RWPE1 (cell line): ENCODE results near the gene MYO9B.

Source experiments
- CTCF ChIA-PET: fragments of 350-600 bp; sonication (Branson Sonifier 250); formaldehyde crosslinking; extraction: SDS; loops from one replicate; lab custom pipeline; 2021; lab: Yijun Ruan, JAX
- POLR2A ChIA-PET: fragments of 400-600 bp; formaldehyde crosslinking; extraction: SDS; loops from one replicate; lab custom pipeline; 2020; ENCODE audit warnings: antibody characterized with exemption; ENCODE audit not compliant: low non-redundant PET; lab: Yijun Ruan, JAX
- DNase-seq: peaks from one replicate; pipeline ENCODE4 v3.0.0; 2012; ENCODE audit warnings: low spot score
- H3K27ac ChIP-seq: fragments of 450-650 bp; 2 replicates; pipeline ENCODE4 v1.5.1; 2017
- TF ChIP-seq, protein P1 (sequence below): fragments of 450-650 bp; conservative IDR thresholded peaks from 2 replicates; pipeline ENCODE4 v1.5.1; 2017; ENCODE audit warnings: low read depth, mild to moderate bottlenecking

The MYO9B gene

GRCh38 chr19:17244618-17245534 lies 169.3 kb downstream of the MYO9B start:
- CTCF ChIA-PET = no interaction called here
- POLR2A ChIA-PET = interaction anchor here (1.1 kb wide), 1 partner anchor 9 kb away, joined by 3 read pairs; no protein-coding TSS in a partner anchor
- TF ChIP-seq, protein P1, sequence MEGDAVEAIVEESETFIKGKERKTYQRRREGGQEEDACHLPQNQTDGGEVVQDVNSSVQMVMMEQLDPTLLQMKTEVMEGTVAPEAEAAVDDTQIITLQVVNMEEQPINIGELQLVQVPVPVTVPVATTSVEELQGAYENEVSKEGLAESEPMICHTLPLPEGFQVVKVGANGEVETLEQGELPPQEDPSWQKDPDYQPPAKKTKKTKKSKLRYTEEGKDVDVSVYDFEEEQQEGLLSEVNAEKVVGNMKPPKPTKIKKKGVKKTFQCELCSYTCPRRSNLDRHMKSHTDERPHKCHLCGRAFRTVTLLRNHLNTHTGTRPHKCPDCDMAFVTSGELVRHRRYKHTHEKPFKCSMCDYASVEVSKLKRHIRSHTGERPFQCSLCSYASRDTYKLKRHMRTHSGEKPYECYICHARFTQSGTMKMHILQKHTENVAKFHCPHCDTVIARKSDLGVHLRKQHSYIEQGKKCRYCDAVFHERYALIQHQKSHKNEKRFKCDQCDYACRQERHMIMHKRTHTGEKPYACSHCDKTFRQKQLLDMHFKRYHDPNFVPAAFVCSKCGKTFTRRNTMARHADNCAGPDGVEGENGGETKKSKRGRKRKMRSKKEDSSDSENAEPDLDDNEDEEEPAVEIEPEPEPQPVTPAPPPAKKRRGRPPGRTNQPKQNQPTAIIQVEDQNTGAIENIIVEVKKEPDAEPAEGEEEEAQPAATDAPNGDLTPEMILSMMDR = no peak
- peak overlapping the region; percentile 89 for H3K27ac ChIP-seq
- no peak for DNase-seq

GRCh38 chr19:17245535-17245984 lies 170.0 kb downstream of the MYO9B start, which contains the start of gene NR2F6:
Gene NR2F6 (minus strand): TSS chr19:17245919. CDS start chr19:17245220, 699 bp downstream.
- ChIA-PET CTCF (no interaction called here), POLR2A (no interaction called here)
- TF ChIP-seq, protein P1 = no peak
- peak within 1 kb of the TSS; percentile 89 for H3K27ac ChIP-seq
- DNase-seq = no peak

DNA sequence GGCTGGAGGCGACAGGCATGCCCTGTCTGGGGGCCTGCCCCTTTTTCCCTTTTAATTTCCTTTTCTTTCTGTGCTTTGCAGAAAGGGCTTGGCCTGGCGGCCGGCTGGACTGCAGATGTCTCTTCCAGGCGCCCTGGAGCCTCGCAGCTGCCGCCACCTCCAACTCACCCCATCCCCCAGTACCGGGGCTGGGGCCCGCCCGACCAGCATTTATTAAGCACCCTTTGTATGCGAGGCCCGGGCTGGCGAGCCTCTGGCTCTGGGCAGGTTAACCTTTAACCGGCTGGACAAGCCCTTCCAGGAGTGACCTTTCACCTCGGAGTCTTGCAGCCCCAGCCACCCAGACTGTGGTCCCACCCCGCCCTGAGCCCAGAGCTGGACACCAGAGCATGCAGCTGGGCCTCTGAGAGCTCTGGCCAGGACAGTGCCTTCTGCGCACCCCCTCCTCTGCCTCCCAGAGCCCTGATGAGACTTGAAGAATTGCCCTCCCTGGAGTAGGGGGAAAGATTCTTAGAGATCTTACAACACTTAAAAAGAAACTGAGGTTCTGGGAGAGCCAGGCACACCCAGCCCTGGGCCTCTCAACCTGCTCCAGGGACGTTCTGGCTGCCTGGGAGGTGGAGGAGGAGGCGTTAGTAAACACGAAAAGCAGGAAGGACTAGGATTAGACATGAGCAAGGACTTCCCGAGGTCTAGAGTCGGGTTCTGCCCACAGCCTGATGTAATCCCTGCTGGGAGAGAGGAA lies 171.3 kb downstream of the MYO9B start:
- TF ChIP-seq, protein P1 = no peak
- ChIA-PET CTCF (no interaction called here), POLR2A (no interaction called here)
- DNase-seq = no peak
- H3K27ac ChIP-seq = peak overlapping the region; percentile 89

DNA sequence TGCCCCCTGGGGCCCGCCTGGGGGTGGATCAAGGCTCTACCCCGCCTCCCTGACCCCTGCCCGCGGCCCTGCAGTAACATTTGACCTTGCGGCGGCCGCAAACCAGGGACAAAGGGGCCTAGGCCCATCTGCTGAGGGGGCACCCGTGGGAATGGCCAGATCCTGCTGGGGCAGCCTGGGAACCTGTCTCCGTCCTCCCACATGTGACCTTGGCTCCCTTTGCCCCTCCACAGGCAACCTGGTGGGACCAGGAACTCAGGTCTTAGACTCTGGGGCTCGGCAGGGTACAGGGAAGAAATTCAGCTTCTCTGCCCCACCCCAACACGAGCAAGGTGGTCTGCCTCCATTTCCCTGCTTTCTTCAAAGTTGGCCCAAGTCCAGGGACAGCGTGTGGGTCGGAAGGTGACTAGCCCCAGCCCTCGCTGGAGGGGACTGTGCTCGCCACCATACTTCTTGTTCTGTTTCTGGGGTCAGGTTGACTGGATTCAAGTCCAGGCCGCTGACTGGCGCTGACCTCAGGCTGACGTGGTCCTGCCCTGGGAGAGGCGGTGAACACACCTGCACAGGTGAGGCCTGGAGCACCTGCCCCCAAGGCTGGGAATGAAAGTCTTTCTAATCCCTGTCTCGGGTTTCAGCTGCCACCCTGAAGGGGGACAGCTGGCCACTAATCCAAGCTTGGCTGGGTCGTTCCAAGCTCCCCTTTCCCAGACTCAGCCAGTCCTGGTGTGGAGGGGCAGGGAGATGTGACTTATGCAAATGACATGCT lies 172.6 kb downstream of the MYO9B start:
- ChIA-PET CTCF (interaction anchor here (0.6 to 0.8 kb wide), 4 partner anchors 11 to 138 kb away, joined by 3 to 5 read pairs (median 3); no protein-coding TSS in a partner anchor), POLR2A (no interaction called here)
- peak overlapping the region; percentile 89 for H3K27ac ChIP-seq
- DNase-seq = peak; percentile 67
- TF ChIP-seq, protein P1 = no peak

- peak overlapping the region; percentile 89 for H3K27ac ChIP-seq
- ChIA-PET CTCF (interaction anchor here (0.6 to 0.7 kb wide), 2 partner anchors 47 to 179 kb away, joined by 3 read pairs; no protein-coding TSS in a partner anchor), POLR2A (interaction anchor here (0.6 kb wide), 1 partner anchor 170 kb away, joined by 3 read pairs; the partner anchor contains the start of gene MVB12A)
- TF ChIP-seq, protein P1 = no peak
- no peak for DNase-seq
These were observed 174.4 kb downstream of the MYO9B start for GRCh38 chr19:17249887-17250548.
